Putamen (tissue), 1 donor: ENCODE results near the gene SCGB3A1.

ENCODE experiments used
- DNase-seq: peaks from one replicate; pipeline ENCODE4 v3.0.0-alpha.2; 2016; ENCODE audit warnings: low spot score

Gene SCGB3A1

DNA sequence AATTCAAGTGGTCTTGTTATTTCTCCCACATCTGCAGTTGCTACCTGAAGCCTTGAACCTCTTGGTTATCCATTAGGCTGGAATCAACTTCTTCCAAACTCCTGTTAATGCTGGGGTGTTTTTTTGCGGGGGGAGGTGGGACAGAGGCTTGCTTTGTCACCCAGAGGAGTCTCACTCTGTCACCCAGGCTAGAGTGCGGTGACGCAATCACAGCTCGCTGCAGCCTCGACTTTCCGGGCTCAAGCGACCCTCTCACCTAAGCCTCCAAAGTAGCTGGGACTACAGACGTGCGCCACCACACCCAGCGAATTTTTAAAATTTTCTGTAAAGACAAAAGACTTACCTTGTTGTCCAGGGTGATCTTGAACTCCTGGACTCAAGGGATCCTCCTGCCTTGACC lies 4.4 kb downstream of the SCGB3A1 start:
- DNase-seq = no peak

GRCh38 chr5:180586204-180586603 lies 5.1 kb downstream of the SCGB3A1 start:
- DNase-seq = no peak

DNA sequence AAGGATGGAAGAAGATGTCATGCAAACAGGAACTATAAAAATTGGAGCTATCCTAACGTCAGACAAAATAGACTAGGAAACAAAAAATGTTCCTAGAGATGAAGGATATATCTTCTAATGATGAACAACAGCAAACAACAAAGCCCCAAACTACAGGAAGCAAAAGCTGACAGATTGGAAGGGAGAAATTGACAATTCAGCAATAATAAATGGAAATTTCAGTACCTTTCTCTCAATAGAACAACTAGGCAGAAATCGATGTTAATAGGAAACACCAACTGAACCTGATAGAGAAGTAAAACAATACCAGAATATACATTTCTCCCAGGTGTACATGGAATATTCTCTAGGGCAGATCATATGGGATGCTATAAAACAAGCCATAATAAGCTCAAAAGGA lies 7.6 kb downstream of the SCGB3A1 start:
- no peak for DNase-seq

- no peak for DNase-seq
Measured at GRCh38 chr5:180580681-180581080, 10.6 kb downstream of the SCGB3A1 start.

GRCh38 chr5:180575571-180575970 lies 15.7 kb downstream of the SCGB3A1 start:
- no peak for DNase-seq

GRCh38 chr5:180568914-180569313 lies 22.4 kb downstream of the SCGB3A1 start:
- DNase-seq = no peak

DNA sequence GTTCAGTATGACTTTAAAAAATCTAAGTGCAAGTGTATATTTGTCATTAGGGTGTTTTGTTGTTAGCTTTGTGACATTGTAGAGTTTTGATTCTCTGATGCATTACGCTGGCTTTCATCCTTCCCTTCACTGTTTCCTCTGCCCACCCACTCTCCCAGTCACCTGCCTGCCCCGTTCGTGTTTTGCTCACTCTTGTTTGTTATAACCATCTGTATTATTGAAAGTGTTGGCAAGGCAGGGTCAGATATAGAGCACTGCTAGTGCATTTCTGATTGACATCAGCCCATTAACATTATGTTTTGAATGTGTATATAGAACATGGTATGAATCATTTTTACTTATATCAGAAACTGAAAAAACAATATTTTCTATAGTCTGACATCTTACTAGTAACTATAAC lies 27.3 kb downstream of the SCGB3A1 start:
- DNase-seq = no peak

DNA sequence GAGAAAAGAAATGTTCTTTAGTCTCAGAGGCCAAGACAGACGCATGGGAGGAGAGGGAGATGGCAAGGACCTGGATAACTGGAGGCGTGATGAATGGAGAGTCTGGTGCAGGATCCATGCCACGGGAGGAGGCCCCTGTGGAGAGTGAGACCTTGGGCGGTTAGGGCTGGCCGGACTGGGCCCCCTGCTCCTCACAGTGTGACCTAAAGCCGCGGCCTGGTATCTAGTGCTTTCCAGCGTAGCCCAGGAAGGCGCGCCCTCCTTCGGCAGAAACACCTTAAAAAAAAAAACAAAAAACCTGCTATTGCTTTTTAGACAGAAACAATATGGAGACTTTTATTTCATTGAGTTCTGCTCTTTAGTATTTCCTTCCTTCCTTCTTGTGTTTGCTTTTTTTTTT lies 33.1 kb downstream of the SCGB3A1 start:
- no peak for DNase-seq

DNA sequence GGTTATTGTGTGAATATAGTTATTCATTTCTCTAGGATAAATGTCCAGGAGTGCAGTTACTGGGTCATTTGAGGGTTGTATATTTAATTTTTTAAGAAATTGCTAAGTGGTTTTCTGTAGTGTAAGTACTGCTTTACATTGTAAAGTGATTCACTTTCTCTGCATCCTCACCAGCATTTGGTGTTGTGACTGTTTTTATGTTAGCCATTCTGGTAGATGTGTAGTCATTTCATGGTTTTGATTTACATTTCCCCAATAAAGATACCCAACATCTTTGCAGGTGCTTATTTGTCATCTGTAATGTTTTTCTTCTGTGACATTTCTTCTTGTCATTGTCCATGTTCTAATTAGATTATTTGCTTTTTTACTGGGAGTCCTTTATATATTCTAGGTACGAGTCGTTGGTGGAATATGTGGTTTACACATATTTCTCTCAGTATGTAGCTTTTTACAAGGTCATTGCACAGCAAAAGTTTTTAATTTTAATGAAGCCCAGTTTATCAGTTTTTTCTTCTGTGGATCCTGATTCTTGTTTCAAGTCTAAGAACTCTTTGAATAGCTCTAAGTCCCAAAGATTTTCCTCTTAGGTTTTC lies 34.0 kb downstream of the SCGB3A1 start:
- no peak for DNase-seq

- DNase-seq = no peak
Measured at GRCh38 chr5:180555168-180555921, 36.0 kb downstream of the SCGB3A1 start.

DNA sequence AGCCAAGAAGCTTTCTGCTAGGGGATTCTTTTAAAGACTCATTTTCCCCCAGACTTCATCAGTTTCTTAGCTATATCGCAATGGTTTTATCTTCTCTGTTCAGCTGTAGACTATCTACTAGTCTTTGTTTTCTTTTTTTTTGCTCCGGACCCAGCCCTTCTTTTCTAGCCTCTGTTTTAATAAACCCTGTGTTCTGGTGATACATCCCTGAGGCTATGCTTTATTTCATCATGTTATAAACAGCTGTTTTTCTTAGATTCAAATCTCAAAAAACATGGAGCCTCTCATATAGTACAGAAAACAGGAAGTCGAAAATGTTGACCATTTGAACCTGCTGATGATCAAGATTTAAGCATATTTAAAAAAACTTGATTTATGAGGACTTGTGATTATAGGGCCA lies 37.8 kb downstream of the SCGB3A1 start:
- no peak for DNase-seq

DNA sequence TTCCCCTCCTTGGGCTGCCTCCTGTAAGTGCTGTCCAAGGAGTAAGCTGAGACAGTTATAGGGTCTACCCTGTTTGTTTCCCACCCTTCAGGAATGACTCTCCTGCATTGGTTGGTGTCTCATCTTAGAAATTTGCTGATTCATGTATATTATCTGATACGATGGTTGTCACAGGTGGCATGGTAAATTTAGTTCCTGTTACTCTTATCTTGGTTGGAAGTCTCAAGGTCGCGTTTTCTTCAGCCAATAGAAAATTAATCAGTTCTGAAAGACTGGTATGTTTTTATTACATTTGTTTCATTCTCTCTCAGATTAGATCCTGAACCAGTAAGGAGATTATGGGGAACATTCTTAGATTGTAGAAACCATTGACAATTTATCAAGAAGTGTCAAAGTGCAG lies 42.7 kb downstream of the SCGB3A1 start:
- no peak for DNase-seq

GRCh38 chr5:180545248-180545647 lies 46.1 kb downstream of the SCGB3A1 start:
- DNase-seq = no peak

DNA sequence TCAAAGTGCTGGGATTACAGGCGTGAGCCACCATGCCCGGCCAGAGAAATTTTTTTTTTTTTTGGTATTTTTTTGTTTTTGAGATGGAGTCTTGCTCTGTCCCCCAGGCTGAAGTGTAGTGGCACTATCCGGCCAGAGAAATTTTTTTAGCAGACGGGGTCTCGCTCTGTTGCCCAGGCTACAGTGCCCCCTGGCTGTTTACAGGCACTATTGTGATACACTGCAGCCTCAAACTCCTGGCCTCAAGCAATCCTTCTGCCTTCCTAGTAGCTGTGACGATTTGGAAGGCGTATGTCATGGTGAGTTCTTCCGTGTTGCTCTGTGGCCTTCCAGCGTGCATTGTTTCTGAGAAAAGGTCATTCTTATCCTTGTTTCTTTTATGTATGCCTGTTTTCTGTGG lies 49.6 kb downstream of the SCGB3A1 start:
- no peak for DNase-seq
